Measurements from ENCODE around the gene KNG1. TPM values are rescaled to one million over a fixed set of nuclear protein-coding genes. Genes with fewer than 3 reads are reported as not detected.
A peak's percentile ranks its signal among the peaks of the same experiment; 100 is the strongest.

The KNG1 gene
- total RNA-seq, 1 donor from 2014 or later = not detected

DNA sequence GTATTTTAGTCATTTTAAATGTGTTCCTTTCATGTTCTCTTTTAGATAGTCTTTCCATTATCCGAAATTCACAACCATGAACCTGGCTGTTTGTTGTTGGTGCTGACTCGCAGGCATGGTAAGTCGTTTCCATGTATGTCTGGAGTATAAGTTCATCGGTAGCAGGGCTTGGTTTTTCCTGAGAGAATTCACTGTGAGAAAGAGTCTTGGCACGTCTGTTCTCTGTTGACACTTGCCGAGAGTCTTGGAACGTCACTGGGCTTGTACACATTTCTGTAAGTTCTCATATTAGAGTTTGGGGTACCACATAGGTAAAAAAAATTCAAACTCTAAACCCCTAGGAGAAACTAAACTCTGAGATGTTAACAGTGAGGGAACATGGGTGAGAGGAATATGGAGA, 36.8 kb downstream of the KNG1 start:
- Mint-ChIP-seq H3K4me1 (no peaks in the 10 kb centered on the region), H3K27ac (ENCODE audit: unreplicated experiment) (no peak overlapping the region), H3K4me3 (no peak overlapping the region), H3K9me3 (no peaks in the 10 kb centered on the region), H3K27me3 (ENCODE audit: low read depth) (peaks cover 18% of the 10 kb centered on the region), H3K36me3 (ENCODE audit: low read depth) (no peaks in the 10 kb centered on the region)
- no peak for DNase-seq (ENCODE audit: low read depth, low spot score)
- no peak for TF ChIP-seq CTCF (conservative IDR thresholded peaks at IDR 0.05)

GRCh38 chr3:186754871-186755270, 37.7 kb downstream of the KNG1 start:
- H3K36me3 Mint-ChIP-seq (ENCODE audit: low read depth) = no peaks in the 10 kb centered on the region
- no peaks in the 10 kb centered on the region for H3K4me1 Mint-ChIP-seq
- H3K9me3 Mint-ChIP-seq = no peaks in the 10 kb centered on the region
- DNase-seq (ENCODE audit: low read depth, low spot score) = no peak
- H3K27ac Mint-ChIP-seq (ENCODE audit: unreplicated experiment) = no peak overlapping the region
- no peak overlapping the region for H3K4me3 Mint-ChIP-seq
- TF ChIP-seq CTCF (conservative IDR thresholded peaks at IDR 0.05) = no peak
- H3K27me3 Mint-ChIP-seq (ENCODE audit: low read depth) = peaks cover 18% of the 10 kb centered on the region

DNA sequence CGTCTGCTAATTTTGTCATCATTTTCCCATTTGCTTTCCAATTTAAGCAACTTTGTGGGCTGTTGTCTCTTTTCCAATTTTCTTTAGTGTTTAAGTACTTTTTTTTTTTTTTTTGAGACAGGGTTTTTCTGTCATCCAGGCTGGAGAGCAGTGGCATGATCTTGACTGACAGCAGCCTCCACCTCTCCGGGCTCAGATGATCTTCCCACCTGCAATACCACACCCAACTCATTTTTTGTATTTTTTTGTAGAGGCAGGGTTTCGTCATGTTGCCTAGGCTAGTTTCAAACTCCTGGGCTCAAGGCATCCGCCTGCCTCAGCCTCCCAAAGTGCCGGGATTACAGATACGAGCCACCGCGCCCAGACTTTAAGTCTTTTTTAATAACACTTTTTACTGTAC, 40.1 kb downstream of the KNG1 start:
- H3K27me3 Mint-ChIP-seq (ENCODE audit: low read depth) = peaks cover 14% of the 10 kb centered on the region

GRCh38 chr3:186757686-186758220, 40.6 kb downstream of the KNG1 start:
- H3K27me3 Mint-ChIP-seq (ENCODE audit: low read depth) = peaks cover 14% of the 10 kb centered on the region
- no peak overlapping the region for H3K4me3 Mint-ChIP-seq
- H3K4me1 Mint-ChIP-seq = no peaks in the 10 kb centered on the region
- TF ChIP-seq CTCF (conservative IDR thresholded peaks at IDR 0.05) = no peak
- peak overlapping the region; percentile 35 for H3K27ac Mint-ChIP-seq (ENCODE audit: unreplicated experiment)
- H3K36me3 Mint-ChIP-seq (ENCODE audit: low read depth) = no peaks in the 10 kb centered on the region
- no peaks in the 10 kb centered on the region for H3K9me3 Mint-ChIP-seq
- no peak for DNase-seq (ENCODE audit: low read depth, low spot score)

More for the DNA sequence above, 40.1 kb downstream of the KNG1 start:
- Mint-ChIP-seq H3K27ac (ENCODE audit: unreplicated experiment) (no peak overlapping the region), H3K4me1 (no peaks in the 10 kb centered on the region), H3K4me3 (no peak overlapping the region), H3K9me3 (no peaks in the 10 kb centered on the region), H3K36me3 (ENCODE audit: low read depth) (no peaks in the 10 kb centered on the region)
- no peak for TF ChIP-seq CTCF (conservative IDR thresholded peaks at IDR 0.05)
- no peak for DNase-seq (ENCODE audit: low read depth, low spot score)

- Mint-ChIP-seq H3K36me3 (ENCODE audit: low read depth) (no peaks in the 10 kb centered on the region), H3K27me3 (ENCODE audit: low read depth) (peaks cover 8% of the 10 kb centered on the region), H3K9me3 (no peaks in the 10 kb centered on the region), H3K4me3 (no peak overlapping the region), H3K27ac (ENCODE audit: unreplicated experiment) (no peak overlapping the region), H3K4me1 (no peaks in the 10 kb centered on the region)
- TF ChIP-seq CTCF (conservative IDR thresholded peaks at IDR 0.05) = no peak
- DNase-seq (ENCODE audit: low read depth, low spot score) = no peak
Measured at GRCh38 chr3:186759231-186759930, 42.2 kb downstream of the KNG1 start.
